HG03354 (cell line): ENCODE results near the gene LRRC74B.
"Not testable (repeated sequence)": the region's sequence is repeated elsewhere in the genome, so short reads cannot be mapped to it uniquely, and the experiment has no call there.

Experiments
- ATAC-seq: cut with Tn5 transposase; IDR thresholded peaks from one replicate; pipeline ENCODE4 v1.9.1; 2021; ENCODE audit warnings: mild to moderate bottlenecking; ENCODE audit not compliant: unreplicated experiment, poor library complexity, severe bottlenecking

LRRC74B gene

GRCh38 chr22:21070690-21071615, 25.2 kb downstream of the LRRC74B start:
- no peak for ATAC-seq

- ATAC-seq = not testable (repeated sequence)
Observed at GRCh38 chr22:21071796-21072195, 26.1 kb downstream of the LRRC74B start.

DNA sequence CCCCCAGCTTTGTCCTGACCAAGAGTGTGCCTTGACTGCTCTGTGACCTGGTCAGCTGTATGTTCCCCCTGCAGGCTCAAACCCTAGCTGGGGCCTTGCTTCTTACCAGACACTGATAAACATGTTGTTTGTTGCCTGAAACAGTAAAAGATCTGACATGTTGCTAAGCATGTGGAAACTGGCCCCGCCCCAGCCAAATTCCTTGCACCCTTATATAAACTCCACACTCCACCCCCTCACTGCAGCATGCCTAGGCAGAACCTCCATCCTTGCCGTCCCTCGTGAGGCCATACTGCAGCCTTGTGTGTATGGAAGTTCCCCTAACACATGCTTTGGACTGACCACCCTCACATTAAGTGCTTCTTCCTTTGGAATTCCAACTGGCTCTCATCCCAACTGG, 27.3 kb downstream of the LRRC74B start:
- ATAC-seq = no peak

- ATAC-seq = no peak
Observed at GRCh38 chr22:21073482-21073881, 27.7 kb downstream of the LRRC74B start.

GRCh38 chr22:21074102-21074715, 28.5 kb downstream of the LRRC74B start:
- ATAC-seq = no peak

DNA sequence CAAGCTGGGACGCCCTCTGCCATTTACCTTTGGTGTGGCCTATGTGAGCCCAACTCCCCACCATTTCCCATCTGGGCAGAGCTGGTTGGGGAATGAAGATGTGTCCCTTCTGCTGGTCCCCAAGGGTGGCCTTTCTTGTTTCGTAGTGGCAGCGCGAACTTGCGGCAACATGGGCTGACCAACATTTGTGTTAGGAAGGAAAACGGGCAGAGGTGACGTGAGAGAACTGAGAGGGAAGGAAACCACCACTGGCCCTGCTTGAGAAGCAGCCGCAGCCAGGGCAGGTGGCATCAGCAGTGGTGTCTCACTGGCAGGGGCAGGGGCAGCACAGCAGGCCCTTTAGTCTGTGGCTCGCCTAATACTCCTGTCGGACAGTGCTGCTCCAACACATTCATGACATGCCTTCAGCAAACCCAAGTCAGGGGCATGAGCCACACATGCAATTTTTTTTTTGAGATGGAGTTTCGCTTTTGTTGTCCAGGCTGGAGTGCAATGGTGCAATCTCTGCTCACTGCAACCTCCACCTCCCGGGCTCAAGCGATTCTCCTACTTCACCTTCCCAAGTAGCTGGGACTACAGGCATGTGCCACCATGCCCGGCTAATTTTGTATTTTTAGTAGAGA, 29.9 kb downstream of the LRRC74B start:
- ATAC-seq = no peak

GRCh38 chr22:21076912-21077625, 31.3 kb downstream of the LRRC74B start:
- ATAC-seq = no peak

DNA sequence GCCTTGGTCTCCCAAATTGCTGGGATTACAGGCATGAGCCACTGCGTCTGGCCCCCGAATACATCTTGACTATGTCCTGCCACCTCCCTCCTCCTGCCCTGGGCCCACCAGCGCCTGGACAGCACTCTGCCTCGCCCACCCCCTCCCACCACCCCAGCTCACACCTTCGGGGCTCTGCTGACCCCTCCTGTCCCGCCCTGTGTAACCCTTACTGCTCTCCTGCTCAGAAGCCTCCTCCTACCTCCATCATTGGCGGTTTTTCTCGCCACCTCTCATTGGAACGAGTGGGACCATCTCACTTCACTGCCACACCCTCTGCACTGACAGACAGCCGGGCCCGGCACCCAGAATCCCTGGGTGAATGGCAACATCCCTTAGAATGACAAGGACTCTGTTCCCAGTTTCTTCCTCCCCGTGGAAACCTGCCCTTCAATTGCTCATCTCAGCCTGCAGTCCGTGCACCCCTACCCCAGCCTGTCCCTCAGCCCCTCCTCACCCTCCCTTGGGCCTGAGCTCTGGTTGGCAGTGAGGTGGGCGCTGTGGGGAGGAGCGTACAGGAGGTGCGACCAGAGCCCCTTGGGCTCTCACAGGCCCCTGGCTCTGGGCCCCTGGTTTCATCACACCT, 32.2 kb downstream of the LRRC74B start:
- ATAC-seq = no peak

DNA sequence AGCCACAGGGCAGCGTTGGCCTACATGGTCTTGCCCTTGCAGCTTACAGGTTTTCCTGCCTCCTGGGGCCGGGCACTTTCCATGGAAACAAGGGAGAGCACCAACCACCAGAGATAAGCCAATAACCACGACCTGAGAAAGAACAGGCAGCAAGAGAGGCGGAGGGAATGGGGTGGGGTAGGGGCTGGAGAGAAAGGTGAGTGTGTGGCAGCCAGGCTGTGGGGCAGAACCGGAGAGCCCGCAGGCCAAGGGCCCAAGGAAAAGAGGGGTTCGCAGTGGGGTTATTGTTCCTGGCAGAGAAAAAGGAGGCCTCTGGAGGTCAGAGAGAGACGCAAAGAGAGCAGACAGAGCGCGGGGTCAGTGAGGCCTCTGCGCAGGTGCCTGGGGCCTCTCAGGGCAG, 33.2 kb downstream of the LRRC74B start:
- no peak for ATAC-seq

- no peak for ATAC-seq
Observed at GRCh38 chr22:21079493-21079892, 33.7 kb downstream of the LRRC74B start.

- ATAC-seq = no peak
Observed at GRCh38 chr22:21080435-21081137, 34.8 kb downstream of the LRRC74B start.

DNA sequence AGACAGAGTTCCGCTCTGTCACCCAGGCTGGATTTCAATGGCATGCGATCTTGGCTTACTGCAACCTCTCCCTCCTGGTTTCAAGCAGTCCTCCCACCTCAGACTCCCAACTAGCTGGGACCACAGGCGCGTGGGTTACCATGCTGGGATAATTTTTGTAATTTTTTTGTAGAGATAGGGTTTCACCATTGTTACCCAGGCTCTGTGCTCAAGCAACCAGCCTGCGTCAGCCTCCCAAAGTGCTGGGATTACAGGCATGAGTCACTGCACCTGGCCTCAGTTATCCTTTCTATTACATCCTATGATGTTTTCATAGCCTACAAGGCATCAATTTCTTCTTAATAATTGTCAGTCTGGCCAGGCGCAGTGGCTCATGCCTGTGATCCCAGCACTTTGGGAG, 36.5 kb downstream of the LRRC74B start:
- ATAC-seq = no peak

DNA sequence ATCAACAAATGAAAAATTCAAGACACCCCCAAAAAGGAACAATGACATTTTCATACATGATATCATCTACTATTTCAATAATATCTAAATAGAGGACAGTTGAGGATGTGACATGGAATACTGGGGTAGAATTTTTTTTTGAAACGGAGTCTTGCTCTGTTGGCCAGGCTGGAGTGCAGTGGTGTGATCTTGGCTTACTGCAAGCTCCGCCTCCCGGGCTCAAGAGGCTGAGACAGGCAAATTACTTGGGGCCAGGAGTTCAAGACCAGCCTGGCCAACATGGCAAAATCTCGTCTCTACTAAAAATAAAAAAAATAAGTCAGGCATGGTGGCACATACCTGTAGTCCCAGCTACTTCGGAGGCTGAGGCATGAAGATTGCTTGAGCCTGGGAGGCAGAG, 41.4 kb downstream of the LRRC74B start:
- no peak for ATAC-seq

DNA sequence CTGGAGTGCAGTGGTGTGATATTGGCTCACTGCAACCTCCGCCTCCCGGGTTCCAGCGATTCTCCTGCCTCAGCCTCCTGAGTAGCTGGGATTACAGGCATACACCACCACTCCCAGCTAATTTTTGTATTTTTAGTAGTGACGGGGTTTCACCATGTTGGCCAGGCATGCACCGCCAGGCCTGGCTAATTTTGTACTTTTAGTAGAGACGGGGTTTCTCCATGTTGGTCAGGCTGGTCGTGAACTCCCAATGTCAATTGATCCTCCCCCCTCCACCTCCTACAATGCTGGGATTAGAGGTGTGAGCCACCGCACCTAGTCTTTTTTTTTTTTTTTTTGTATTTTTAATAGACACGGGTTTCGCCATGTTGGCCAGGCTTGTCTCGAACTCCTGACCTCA, 42.2 kb downstream of the LRRC74B start:
- not testable (repeated sequence) for ATAC-seq

GRCh38 chr22:21091220-21091619, 45.5 kb downstream of the LRRC74B start:
- ATAC-seq = not testable (repeated sequence)

GRCh38 chr22:21092797-21093554, 47.2 kb downstream of the LRRC74B start:
- no peak for ATAC-seq

- ATAC-seq = not testable (repeated sequence)
Observed at GRCh38 chr22:21093555-21094137, 47.9 kb downstream of the LRRC74B start.
